GM12878 (cell line): Measurements from ENCODE around the gene C22orf15. TPM values are rescaled to one million over a fixed set of nuclear protein-coding genes. Genes with fewer than 3 reads are reported as not detected.

Source experiments
- ATAC-seq: fragments of 200-7000 bp; cut with Tn5 transposase; 3 replicates; pipeline ENCODE4 v1.9.1; 2020; ENCODE audit warnings: mild to moderate bottlenecking, moderate library complexity
- BruUV-seq: library from RNA; stranded (reverse); fragments of 400-500 nt; replicated peaks from 2 replicates; lab custom pipeline; 2021; lab: Mats Ljungman, UMichigan
- CTCF ChIA-PET: fragments of 300-600 bp; sonication (Branson Sonifier 250); formaldehyde crosslinking; extraction: SDS; loops from one replicate; lab custom pipeline; 2021; ENCODE audit warnings: inconsistent platforms; lab: Yijun Ruan, JAX
- POLR2A ChIA-PET: fragments of 350-600 bp; formaldehyde crosslinking; extraction: SDS; loops from one replicate; lab custom pipeline; 2021; ENCODE audit warnings: inconsistent platforms; lab: Charles Lee
- RAD21 ChIA-PET: fragments of 300-600 bp; sonication (Branson Sonifier 250); formaldehyde crosslinking; loops from one replicate; lab custom pipeline; 2023; ENCODE audit warnings: antibody characterized with exemption; ENCODE audit not compliant: unreplicated experiment; lab: Charles Lee
- SMC1A ChIA-PET: fragments of 300-600 bp; sonication (Branson Sonifier 250); formaldehyde crosslinking; loops from one replicate; lab custom pipeline; 2023; ENCODE audit not compliant: unreplicated experiment, uncharacterized antibody; lab: Charles Lee
- DNase-seq: peaks from one replicate; pipeline ENCODE4 v3.0.0-alpha.2; 2011; ENCODE audit warnings: low read depth, low spot score
- FAIRE-seq: peaks from 3 replicates; lab custom pipeline; 2011; peaks lifted over from hg19 to GRCh38; lab: Jason Lieb, UNC
- H2AFZ ChIP-seq: 2 replicates; pipeline ENCODE4 v1.6.0; 2011; ENCODE audit warnings: low read depth, low read length, control low read depth; ENCODE audit not compliant: control insufficient read depth
- H3K27ac ChIP-seq: 2 replicates; pipeline ENCODE4 v1.5.1; 2011; ENCODE audit warnings: control low read depth; ENCODE audit not compliant: control insufficient read depth, insufficient read depth
- H3K27me3 ChIP-seq, 2 experiments: replicated peaks in 1 of 2; 2 replicates each; pipeline versions ENCODE4 v1.6.0 to v1.6.1; 2011; ENCODE audit warnings: low read length in 1 of 2; ENCODE audit not compliant: control insufficient read depth in 2 of 2, insufficient read depth in 2 of 2
- H3K36me3 ChIP-seq, 2 experiments: 2 replicates each; pipeline ENCODE4 v1.5.1; 2011; ENCODE audit warnings: low read length in 1 of 2; ENCODE audit not compliant: control insufficient read depth in 2 of 2, insufficient read depth in 2 of 2
- H3K4me1 ChIP-seq: 2 replicates; pipeline ENCODE4 v1.6.1; 2011; ENCODE audit warnings: mild to moderate bottlenecking, low read length, moderate library complexity, mixed read lengths; ENCODE audit not compliant: control insufficient read depth, insufficient read depth
- H3K4me2 ChIP-seq: 2 replicates; pipeline ENCODE4 v1.6.0; 2011; ENCODE audit warnings: control low read depth; ENCODE audit not compliant: control insufficient read depth, insufficient read depth
- H3K4me3 ChIP-seq: fragments of 200-600 bp; sonication (generic); 2 replicates; pipeline ENCODE4 v1.5.1; 2016
- H3K79me2 ChIP-seq: 2 replicates; pipeline ENCODE4 v1.6.0; 2011; ENCODE audit warnings: low read length; ENCODE audit not compliant: control insufficient read depth, insufficient read depth
- H3K9ac ChIP-seq: 2 replicates; pipeline ENCODE4 v1.8.0; 2011; ENCODE audit warnings: low read length, control low read depth, mixed read lengths; ENCODE audit not compliant: control insufficient read depth, insufficient read depth
- H3K9me3 ChIP-seq: replicated peaks from 3 replicates; pipeline ENCODE4 v1.5.1; 2011; ENCODE audit warnings: mild to moderate bottlenecking, low read length; ENCODE audit not compliant: control insufficient read depth, insufficient read depth
- H4K20me1 ChIP-seq: 2 replicates; pipeline ENCODE4 v1.6.0; 2011; ENCODE audit not compliant: control insufficient read depth, insufficient read depth
- KDM1A ChIP-seq: fragments of 200-600 bp; sonication (generic); IDR thresholded peaks from 2 replicates; pipeline ENCODE4 v1.6.1; 2016; ENCODE audit warnings: borderline replicate concordance
- NR2C1 ChIP-seq: fragments of 450-650 bp; IDR thresholded peaks from 2 replicates; pipeline ENCODE4 v1.6.1; 2017; ENCODE audit warnings: antibody characterized with exemption, mild to moderate bottlenecking, moderate library complexity
- NR2F1 ChIP-seq: fragments of 450-650 bp; conservative IDR thresholded peaks from 2 replicates; pipeline ENCODE4 v1.6.1; 2017; ENCODE audit warnings: mild to moderate bottlenecking
- SMAD5 ChIP-seq: IDR thresholded peaks from 2 replicates; pipeline ENCODE4 v1.6.1; 2016; ENCODE audit warnings: antibody characterized with exemption, low read depth
- SMC3 ChIP-seq: IDR thresholded peaks from 2 replicates; pipeline ENCODE4 v1.6.1; 2011; ENCODE audit warnings: low read length, improper control_type of control experiment, borderline replicate concordance
- STAT1 ChIP-seq: fragments of 450-650 bp; conservative IDR thresholded peaks from 2 replicates; pipeline ENCODE4 v1.6.1; 2014; ENCODE audit warnings: antibody characterized with exemption, mild to moderate bottlenecking
- TARDBP ChIP-seq: IDR thresholded peaks from 2 replicates; pipeline ENCODE4 v1.6.1; 2016; ENCODE audit warnings: borderline replicate concordance
- YBX1 ChIP-seq: fragments of 450-650 bp; IDR thresholded peaks from 2 replicates; pipeline ENCODE4 v1.6.1; 2016; ENCODE audit warnings: antibody characterized with exemption
- WGBS: methylation state at CpG from one replicate; pipeline ENCODE4 v1.1.6; 2016; ENCODE audit warnings: low lambda C conversion rate; ENCODE audit not compliant: insufficient replicate concordance, insufficient coverage; ENCODE audit errors: missing lambda C conversion rate; 5-methylcytosine and 5-hydroxymethylcytosine counted together
- in situ Hi-C: fragments of 300-500 bp; cut with MboI; formaldehyde crosslinking; loops from 9 replicates; pipeline ENCODE4 v1.14.3; 2018; ENCODE audit warnings: mixed read lengths
- intact Hi-C: fragments of 100-400 bp; cut with micrococcal nuclease; formaldehyde crosslinking; loops from one replicate; pipeline ENCODE4 v1.14.2; 2022; ENCODE audit not compliant: unreplicated experiment
- polyA plus RNA-seq, 11 experiments: library from polyadenylated mRNA; depleted of rRNA in 4 of 11; unstranded in 6 of 11; stranded (reverse) in 5 of 11; fragments of >200 nt; fragmentation: Nextera tagmentation in 4 of 11; fragmentation: Illumina TruSeq in 1 of 11; extraction: Ambion mirVana in 4 of 11; extraction: Trizol in 1 of 11; gene quantifications; 1 replicate in 1 of 11; 2 replicates in 10 of 11; pipeline versions ENCODE4 v1.2.1 to v1.2.3, GENCODE V29; 2011 to 2016; ENCODE audit warnings: inconsistent platforms in 2 of 11, missing spikeins in 2 of 11, low read depth in 1 of 11
- total RNA-seq, 4 experiments: library from RNA; depleted of rRNA in 3 of 4; stranded (reverse); fragments of >200 nt in 3 of 4; fragmentation: Illumina TruSeq in 1 of 4; extraction: Trizol in 1 of 4; gene quantifications; 2 replicates each; pipeline versions ENCODE4 v1.2.1 to v1.2.3, GENCODE V29; 2013 to 2021

C22orf15 gene
- total and polyA plus RNA-seq, 10 of the 15 experiments (the other 5 are each of a cell fraction or from before 2014, with no cell fraction given), result 0.05 to 0.47 (median 0.13) TPM; not detected in 3

DNA sequence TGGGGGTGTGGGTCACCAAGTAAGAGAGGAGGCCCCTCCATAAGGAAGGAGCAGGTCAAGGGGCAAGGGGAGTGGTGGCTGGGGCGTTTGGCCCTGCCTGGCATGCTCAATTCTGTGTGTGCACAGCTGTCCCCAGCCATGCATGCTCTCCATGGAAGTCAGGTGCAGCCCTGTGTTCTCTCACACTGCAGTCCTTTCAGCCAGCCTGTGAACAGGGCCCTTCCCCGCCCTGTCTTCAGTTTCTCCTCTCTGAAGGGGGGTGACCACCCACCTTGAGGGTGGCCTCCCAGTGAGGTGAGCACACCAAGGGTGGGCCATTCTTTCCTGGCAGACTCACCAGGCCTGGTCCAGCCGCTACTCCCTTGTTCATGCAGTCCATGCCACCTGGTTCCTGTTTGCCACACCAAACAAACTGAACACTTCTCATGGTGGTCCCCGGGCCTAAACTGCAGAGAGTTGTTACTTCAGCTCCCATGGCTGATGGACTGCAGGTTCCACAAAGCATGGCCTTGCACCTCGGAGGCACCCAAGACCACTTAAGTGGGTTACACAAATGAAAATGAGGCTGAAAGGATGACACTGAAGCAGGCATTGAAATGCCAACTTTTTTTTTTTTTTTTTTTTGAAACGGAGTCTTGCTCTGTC lies 6.7 kb downstream of the C22orf15 start:
- no peaks in the 10 kb centered on the region; the same call in 1 of the 2 replicates for H4K20me1 ChIP-seq
- no peak overlapping the region for H3K4me3 ChIP-seq
- no peaks in the 10 kb centered on the region; a peak in 1 of 4 replicates for H3K36me3 ChIP-seq
- no peak overlapping the region for H3K27ac ChIP-seq
- no peak for ATAC-seq
- H3K79me2 ChIP-seq, result peaks cover 22% of the 10 kb centered on the region
- no peak overlapping the region for H3K9ac ChIP-seq
- H2AFZ ChIP-seq, result no peak overlapping the region
- intact Hi-C loops (loop anchor here (5.0 kb wide), 1 partner anchor 227 kb away; no protein-coding TSS in a partner anchor), in situ Hi-C loops (no loop called here)
- H3K9me3 ChIP-seq, result no peaks in the 10 kb centered on the region
- BruUV-seq, result no TSS peak
- no peak overlapping the region for H3K4me2 ChIP-seq
- POLR2A ChIA-PET, result interaction anchor here (0.5 to 3.2 kb wide), 5 partner anchors 17 to 92 kb away, joined by 3 to 18 read pairs (median 4); no protein-coding TSS in a partner anchor
- FAIRE-seq, result no peak
- WGBS, result 63% methylated on average over 5 of the region's 6 CpGs
- RAD21 ChIA-PET, result interaction anchor here (3.6 to 4.0 kb wide), 2 partner anchors 76 to 81 kb away, joined by 24 to 34 read pairs; no protein-coding TSS in a partner anchor
- H3K27me3 ChIP-seq, result peaks cover 0 to 2% of the 10 kb centered on the region in 2 experiments; a peak in 2 of 4 replicates
- CTCF ChIA-PET, result interaction anchor here (0.5 to 7.5 kb wide), 6 partner anchors 15 to 89 kb away, joined by 3 to 197 read pairs (median 4); partner anchors contain the start of genes DERL3 and VPREB3
- DNase-seq, result no peak
- H3K4me1 ChIP-seq, result peaks cover 23% of the 10 kb centered on the region
- SMC1A ChIA-PET, result interaction anchor here (1.0 to 6.3 kb wide), 5 partner anchors 17 to 87 kb away, joined by 3 to 40 read pairs (median 10); partner anchors contain the start of genes SLC2A11 and SMARCB1
- TF ChIP-seq SMC3 (no peak), TARDBP (no peak), STAT1 (no peak), YBX1 (no peak), KDM1A (no peak)

DNA sequence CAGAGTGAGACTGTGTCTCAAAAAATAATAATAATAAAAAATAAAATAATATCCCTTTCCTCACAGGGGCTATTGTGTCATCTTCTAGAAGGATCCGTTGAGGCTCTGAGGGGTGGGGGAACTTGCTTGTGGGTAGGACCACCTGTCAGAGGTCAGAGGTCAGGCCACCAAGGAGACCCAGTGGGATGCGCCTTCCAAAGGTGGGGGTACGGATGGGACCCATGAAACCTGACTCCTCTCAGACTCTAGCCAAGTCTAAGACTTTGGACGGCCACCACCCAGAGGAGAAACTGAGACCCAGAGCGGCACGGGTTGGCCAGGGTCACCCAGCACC lies 9.5 kb downstream of the C22orf15 start:
- H3K36me3 ChIP-seq, result no peaks in the 10 kb centered on the region
- H2AFZ ChIP-seq, result peak overlapping the region; percentile 31; the same call in 1 of the 2 replicates
- H3K4me1 ChIP-seq, result peaks cover 12% of the 10 kb centered on the region
- H3K79me2 ChIP-seq, result peaks cover 7% of the 10 kb centered on the region
- ATAC-seq (no peak), DNase-seq (no peak), FAIRE-seq (no peak)
- intact Hi-C loops (no loop called here), in situ Hi-C loops (no loop called here)
- ChIA-PET POLR2A (interaction anchor here (1.1 kb wide), 1 partner anchor 74 kb away, joined by 3 read pairs; no protein-coding TSS in a partner anchor), RAD21 (interaction anchor here (0.9 to 4.0 kb wide), 4 partner anchors 14 to 78 kb away, joined by 3 to 24 read pairs (median 4); no protein-coding TSS in a partner anchor), SMC1A (interaction anchor here (0.7 to 6.3 kb wide), 2 partner anchors 73 to 79 kb away, joined by 3 to 40 read pairs; no protein-coding TSS in a partner anchor), CTCF (interaction anchor here (0.6 to 7.5 kb wide), 5 partner anchors 9 to 76 kb away, joined by 3 to 197 read pairs (median 8); partner anchors contain the start of gene C22orf15)
- no peak for TF ChIP-seq SMAD5
- peak; percentile 54; the same call in 1 of the 2 replicates for TF ChIP-seq NR2C1
- peak; percentile 72; the same call in 1 of the 2 replicates for TF ChIP-seq NR2F1
- 17% methylated on average over 6 of the region's 6 CpGs for WGBS
- no TSS peak for BruUV-seq
- H3K9ac ChIP-seq, result no peak overlapping the region
- H3K27me3 ChIP-seq, result peaks cover 0 to 2% of the 10 kb centered on the region in 2 experiments; a peak in 2 of 4 replicates
- H3K9me3 ChIP-seq, result no peaks in the 10 kb centered on the region
- peak overlapping the region; percentile 58; the same call in 1 of the 2 replicates for H3K4me3 ChIP-seq
- no peak overlapping the region for H3K27ac ChIP-seq
- H4K20me1 ChIP-seq, result no peaks in the 10 kb centered on the region
- H3K4me2 ChIP-seq, result peak overlapping the region; percentile 73
